HepG2 (cell line): ENCODE measurements around the gene TIMP3. TPM values are rescaled to one million over a fixed set of nuclear protein-coding genes. Genes with fewer than 3 reads are reported as not detected.

Source experiments
- ATAC-seq: fragments of 200-7000 bp; cut with Tn5 transposase; 3 replicates; pipeline ENCODE4 v1.9.1; 2020; ENCODE audit warnings: mild to moderate bottlenecking, moderate library complexity
- BruUV-seq: library from RNA; stranded (reverse); fragments of 400-500 nt; replicated peaks from 2 replicates; lab custom pipeline; 2021; lab: Mats Ljungman, UMichigan
- CTCF ChIA-PET: fragments of 300-600 bp; formaldehyde crosslinking; extraction: SDS; loops from one replicate; lab custom pipeline; 2021; ENCODE audit warnings: low total read pairs, inconsistent platforms, low intra/inter-chr PET ratio; lab: Yijun Ruan, JAX
- POLR2A ChIA-PET: fragments of 350-600 bp; sonication (Branson Sonifier 250); formaldehyde crosslinking; loops from one replicate; lab custom pipeline; 2020; ENCODE audit warnings: antibody characterized with exemption, inconsistent platforms; lab: Yijun Ruan, JAX
- DNase-seq: peaks from one replicate; pipeline ENCODE4 v3.0.0-alpha.2; 2015; ENCODE audit warnings: low spot score
- FAIRE-seq: peaks from 3 replicates; lab custom pipeline; 2011; peaks lifted over from hg19 to GRCh38; lab: Jason Lieb, UNC
- H2AFZ ChIP-seq: one replicate; pipeline ENCODE4 v1.6.1; 2011; ENCODE audit warnings: low read length, inconsistent platforms
- H3K27ac ChIP-seq: fragments of 300-600 bp; 3 replicates; pipeline ENCODE4 v1.8.0; 2011; ENCODE audit warnings: mixed run types, mild to moderate bottlenecking, mixed read lengths, low read length, inconsistent platforms; ENCODE audit not compliant: insufficient read depth; ENCODE audit errors: extremely low read length
- H3K27me3 ChIP-seq, 2 experiments: fragments of 200-600 bp in 1 of 2; 2 replicates in 1 of 2; 3 replicates in 1 of 2; pipeline versions ENCODE4 v1.6.0 to v1.8.0; 2011; ENCODE audit warnings: low read length in 2 of 2, mild to moderate bottlenecking in 2 of 2, moderate library complexity in 2 of 2, inconsistent platforms in 1 of 2; ENCODE audit not compliant: insufficient read depth in 2 of 2, control insufficient read depth in 1 of 2
- H3K36me3 ChIP-seq, 2 experiments: fragments of 200-600 bp in 1 of 2; replicated peaks in 1 of 2; 2 replicates in 1 of 2; 3 replicates in 1 of 2; pipeline versions ENCODE4 v1.5.1 to v1.8.0; 2011; ENCODE audit warnings: low read length in 2 of 2, inconsistent platforms in 1 of 2; ENCODE audit not compliant: insufficient read depth in 2 of 2, control insufficient read depth in 1 of 2
- H3K4me1 ChIP-seq: 2 replicates; pipeline ENCODE4 v1.5.1; 2012; ENCODE audit warnings: low read length, inconsistent platforms; ENCODE audit not compliant: insufficient read depth
- H3K4me2 ChIP-seq: 2 replicates; pipeline ENCODE4 v1.6.0; 2011; ENCODE audit warnings: low read depth, low read length, inconsistent platforms
- H3K4me3 ChIP-seq, 3 experiments: fragments of 200-600 bp in 1 of 3; sonication (generic), shearing (Covaris generic) in 1 of 3; replicated peaks in 1 of 3; 2 replicates each; pipeline ENCODE4 v1.5.1; 2011 to 2016; ENCODE audit warnings: low read length in 3 of 3, inconsistent platforms in 2 of 3, low read depth in 2 of 3, mild to moderate bottlenecking in 2 of 3, control low read depth in 1 of 3, mixed read lengths in 1 of 3; ENCODE audit not compliant: insufficient read depth in 1 of 3
- H3K79me2 ChIP-seq: one replicate; pipeline ENCODE4 v1.6.1; 2011; ENCODE audit warnings: low read length, inconsistent platforms; ENCODE audit not compliant: insufficient read depth
- H3K9ac ChIP-seq: 2 replicates; pipeline ENCODE4 v1.6.0; 2011; ENCODE audit warnings: mild to moderate bottlenecking, low read depth, low read length, inconsistent platforms; ENCODE audit not compliant: insufficient read depth
- H3K9me3 ChIP-seq: 2 replicates; pipeline ENCODE4 v1.5.1; 2012; ENCODE audit warnings: mild to moderate bottlenecking, low read length
- H4K20me1 ChIP-seq: 2 replicates; pipeline ENCODE4 v1.6.0; 2011; ENCODE audit warnings: inconsistent platforms, mild to moderate bottlenecking, low read length, moderate library complexity; ENCODE audit not compliant: insufficient read depth
- CHD2 ChIP-seq: IDR thresholded peaks from 2 replicates; pipeline ENCODE4 v1.6.1; 2011; ENCODE audit warnings: low read depth, low read length, improper control_type of control experiment
- CHD4 ChIP-seq: fragments of 200-600 bp; sonication (generic); IDR thresholded peaks from 2 replicates; pipeline ENCODE4 v1.7.0; 2017; ENCODE audit warnings: mild to moderate bottlenecking, low read length, borderline replicate concordance
- FOXA3 ChIP-seq: IDR thresholded peaks from 2 replicates; pipeline ENCODE4 v1.6.1; 2016; ENCODE audit warnings: missing genetic modification reagents, missing compliant biosample characterization
- SALL2 ChIP-seq: sonication (generic); formaldehyde crosslinking; IDR thresholded peaks from 2 replicates; pipeline ENCODE4 v1.8.1; 2023; ENCODE audit warnings: mild to moderate bottlenecking, missing genetic modification reagents, inconsistent platforms
- SRSF1 ChIP-seq: fragments of 200-400 bp; formaldehyde crosslinking; optimal IDR thresholded peaks from 2 replicates; pipeline ENCODE3; 2017; ENCODE audit warnings: mild to moderate bottlenecking, low read depth, low read length, moderate library complexity
- ZNF121 ChIP-seq: sonication (generic); formaldehyde crosslinking; IDR thresholded peaks from 2 replicates; pipeline ENCODE4 v1.5.0; 2020; ENCODE audit warnings: mild to moderate bottlenecking, missing genetic modification reagents
- ZNF407 ChIP-seq: sonication (generic); formaldehyde crosslinking; IDR thresholded peaks from one replicate; pipeline ENCODE4 v1.5.1; 2020; ENCODE audit warnings: mild to moderate bottlenecking, missing genetic modification reagents; ENCODE audit errors: not compliant biosample characterization
- ZSCAN5A ChIP-seq: sonication (generic); formaldehyde crosslinking; IDR thresholded peaks from 2 replicates; pipeline ENCODE4 v1.8.0; 2022; ENCODE audit warnings: mild to moderate bottlenecking, missing genetic modification reagents, borderline replicate concordance
- WGBS: methylation state at CpG from one replicate; pipeline ENCODE4 v1.1.6; 2017; ENCODE audit warnings: low lambda C conversion rate; 5-methylcytosine and 5-hydroxymethylcytosine counted together
- in situ Hi-C: cut with HindIII; loops from 2 replicates; pipeline ENCODE4 v1.10.0; 2017; ENCODE audit warnings: low pct_unique_long_range_greater_than_20kb; ENCODE audit not compliant: extremely low pct_ligation_motif_present
- intact Hi-C: fragments of 100-400 bp; cut with micrococcal nuclease; formaldehyde crosslinking; loops from one replicate; pipeline ENCODE4 v1.10.0; 2022; ENCODE audit not compliant: unreplicated experiment
- polyA plus RNA-seq, 8 experiments: library from polyadenylated mRNA; depleted of rRNA in 3 of 8; stranded (reverse) in 7 of 8; unstranded in 1 of 8; fragments of >200 nt; fragmentation: Illumina TruSeq in 4 of 8; extraction: Trizol in 4 of 8; gene quantifications; 2 replicates each; pipeline versions ENCODE4 v1.2.1 to v1.2.3, GENCODE V29; 2011 to 2016; ENCODE audit warnings: low read depth in 4 of 8, missing spikeins in 1 of 8, mixed read lengths in 1 of 8; ENCODE audit not compliant: insufficient read depth in 1 of 8
- total RNA-seq, 5 experiments: library from RNA; depleted of rRNA; stranded (reverse); fragments of >200 nt; fragmentation: Illumina TruSeq; extraction: Trizol; gene quantifications; 2 replicates each; pipeline ENCODE4 v1.2.3, GENCODE V29; 2016; ENCODE audit warnings: low read depth in 1 of 5

The TIMP3 gene
- total and polyA plus RNA-seq, 2 of the 13 experiments (the other 11 are each of a cell fraction or from before 2014, with no cell fraction given): 57.3 to 86.6 TPM

GRCh38 chr22:32864041-32864440 lies 62.5 kb downstream of the TIMP3 start:
- no peaks in the 10 kb centered on the region for H3K27me3 ChIP-seq
- H3K36me3 ChIP-seq: peaks cover 8 to 34% of the 10 kb centered on the region in 2 experiments
- H2AFZ ChIP-seq: no peak overlapping the region
- H3K27ac ChIP-seq: no peak overlapping the region
- in situ Hi-C loops (no loop called here), intact Hi-C loops (no loop called here)
- FAIRE-seq (no peak), ATAC-seq (no peak; the same call in 2 of the 3 replicates), DNase-seq (no peak)
- H4K20me1 ChIP-seq: no peaks in the 10 kb centered on the region
- ChIA-PET POLR2A (no interaction called here), CTCF (no interaction called here)
- WGBS: 97% methylated on average over 3 of the region's 3 CpGs
- H3K4me1 ChIP-seq: no peaks in the 10 kb centered on the region
- TF ChIP-seq ZSCAN5A (no peak), ZNF407 (CRISPR knock-in tag) (no peak), SRSF1 (no peak), SALL2 (CRISPR knock-in tag) (no peak), FOXA3 (CRISPR knock-in tag) (no peak), CHD4 (no peak), ZNF121 (CRISPR knock-in tag) (no peak), CHD2 (no peak)
- BruUV-seq: no TSS peak
- no peak overlapping the region for H3K4me2 ChIP-seq
- no peak overlapping the region for H3K4me3 ChIP-seq
- H3K9ac ChIP-seq: no peak overlapping the region
- no peaks in the 10 kb centered on the region for H3K79me2 ChIP-seq
- no peaks in the 10 kb centered on the region for H3K9me3 ChIP-seq
